ENCODE data around the gene ACOXL. TPM values are rescaled to one million over a fixed set of nuclear protein-coding genes. Genes with fewer than 3 reads are reported as not detected.

ACOXL gene
- polyA plus RNA-seq, 3 donors: 0.35 TPM; not detected in 2

DNA sequence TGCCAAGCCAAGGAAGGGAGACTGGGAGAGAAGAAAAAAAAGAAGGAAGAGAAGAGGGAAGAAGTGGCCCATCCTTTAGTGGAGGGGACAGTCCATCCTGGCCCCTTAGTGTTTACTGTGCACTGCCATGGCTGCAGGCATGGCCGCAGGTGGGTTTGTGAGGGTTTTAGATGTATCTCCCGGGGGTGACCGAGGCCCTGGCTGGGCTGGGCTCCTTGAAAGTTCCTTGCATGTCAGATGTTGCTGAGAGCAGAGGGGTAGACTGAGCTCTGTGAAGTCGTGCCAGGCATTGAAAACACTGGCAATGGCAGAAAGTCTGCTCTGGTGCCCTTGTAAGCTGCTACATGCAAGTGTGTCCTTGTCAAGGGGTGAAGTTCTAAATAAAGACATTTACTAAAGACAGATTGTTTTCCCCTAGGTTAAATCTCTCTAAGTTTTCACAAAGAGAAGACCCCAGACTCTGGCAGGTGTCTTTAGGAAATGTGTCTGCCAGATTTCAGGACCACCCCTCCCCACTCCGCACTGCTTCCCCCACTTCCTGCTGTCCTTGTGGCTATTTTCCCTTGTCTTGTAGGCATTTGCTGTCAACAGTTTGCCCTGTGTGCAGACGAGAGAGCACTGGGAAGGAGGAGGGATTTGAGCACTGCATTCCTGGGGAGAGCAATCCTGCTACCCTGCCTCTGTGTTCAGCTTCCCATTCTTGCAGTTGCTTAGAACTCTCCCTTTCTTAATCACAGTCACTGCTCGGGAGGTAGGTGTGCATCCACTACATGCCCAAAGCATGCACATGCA is 68.4 kb downstream of the ACOXL start:
- Histone ChIP-seq H4K20me1 (ENCODE audit: insufficient read depth, low read length) (no peaks in the 10 kb centered on the region), H3K9me3 (replicated peaks in 1 of 2; ENCODE audit: control insufficient read depth in 1 of 2, insufficient read depth in 1 of 2, low read length in 2 of 2) (peaks cover 0 to 9% of the 10 kb centered on the region in 2 donors), H3K79me2 (ENCODE audit: insufficient read depth, low read length) (no peaks in the 10 kb centered on the region), H3K27ac (ENCODE audit: low read depth in 1 of 2, low read length in 2 of 2) (no peak overlapping the region), H2AFZ (ENCODE audit: insufficient read depth, low read depth, low read length, poor library complexity, severe bottlenecking) (no peak overlapping the region), H3K4me1 (ENCODE audit: control insufficient read depth in 1 of 2, insufficient read depth in 2 of 2, low read length in 2 of 2) (peaks cover 0 to 6% of the 10 kb centered on the region in 2 donors), H3K27me3 (ENCODE audit: control insufficient read depth in 2 of 2, insufficient read depth in 2 of 2, low read length in 2 of 2) (peaks cover 16 to 29% of the 10 kb centered on the region in 2 donors), H3K4me3 (replicated peaks in 1 of 3; ENCODE audit: low read depth in 2 of 3, low read length in 3 of 3) (no peak overlapping the region), H3K36me3 (replicated peaks in 1 of 2; ENCODE audit: control insufficient read depth in 1 of 2, insufficient read depth in 2 of 2, low read length in 2 of 2) (no peaks in the 10 kb centered on the region), H3K9ac (ENCODE audit: insufficient read depth, low read length, poor library complexity, severe bottlenecking) (no peak overlapping the region), H3K4me2 (replicated peaks; ENCODE audit: extremely low read depth, low read length, poor library complexity, severe bottlenecking) (no peak overlapping the region)
- Mint-ChIP-seq H3K36me3 (no peaks in the 10 kb centered on the region), H3K27me3 (ENCODE audit: low read depth in 3 of 3) (peaks cover 22 to 45% (median 39%) of the 10 kb centered on the region in 3 donors), H3K9me3 (peaks cover 5 to 20% (median 14%) of the 10 kb centered on the region in 7 donors), H3K4me1 (peaks cover 10% of the 10 kb centered on the region), H3K4me3 (no peak overlapping the region), H3K27ac (no peak overlapping the region)
- DNase-seq: no peak
- WGBS (ENCODE audit: insufficient coverage): 91% methylated on average over 5 of the region's 7 CpGs
- TF ChIP-seq, protein P1, sequence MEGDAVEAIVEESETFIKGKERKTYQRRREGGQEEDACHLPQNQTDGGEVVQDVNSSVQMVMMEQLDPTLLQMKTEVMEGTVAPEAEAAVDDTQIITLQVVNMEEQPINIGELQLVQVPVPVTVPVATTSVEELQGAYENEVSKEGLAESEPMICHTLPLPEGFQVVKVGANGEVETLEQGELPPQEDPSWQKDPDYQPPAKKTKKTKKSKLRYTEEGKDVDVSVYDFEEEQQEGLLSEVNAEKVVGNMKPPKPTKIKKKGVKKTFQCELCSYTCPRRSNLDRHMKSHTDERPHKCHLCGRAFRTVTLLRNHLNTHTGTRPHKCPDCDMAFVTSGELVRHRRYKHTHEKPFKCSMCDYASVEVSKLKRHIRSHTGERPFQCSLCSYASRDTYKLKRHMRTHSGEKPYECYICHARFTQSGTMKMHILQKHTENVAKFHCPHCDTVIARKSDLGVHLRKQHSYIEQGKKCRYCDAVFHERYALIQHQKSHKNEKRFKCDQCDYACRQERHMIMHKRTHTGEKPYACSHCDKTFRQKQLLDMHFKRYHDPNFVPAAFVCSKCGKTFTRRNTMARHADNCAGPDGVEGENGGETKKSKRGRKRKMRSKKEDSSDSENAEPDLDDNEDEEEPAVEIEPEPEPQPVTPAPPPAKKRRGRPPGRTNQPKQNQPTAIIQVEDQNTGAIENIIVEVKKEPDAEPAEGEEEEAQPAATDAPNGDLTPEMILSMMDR (IDR thresholded peaks at IDR 0.05): no peak
- intact Hi-C loops (cut with micrococcal nuclease): no loop called here

DNA sequence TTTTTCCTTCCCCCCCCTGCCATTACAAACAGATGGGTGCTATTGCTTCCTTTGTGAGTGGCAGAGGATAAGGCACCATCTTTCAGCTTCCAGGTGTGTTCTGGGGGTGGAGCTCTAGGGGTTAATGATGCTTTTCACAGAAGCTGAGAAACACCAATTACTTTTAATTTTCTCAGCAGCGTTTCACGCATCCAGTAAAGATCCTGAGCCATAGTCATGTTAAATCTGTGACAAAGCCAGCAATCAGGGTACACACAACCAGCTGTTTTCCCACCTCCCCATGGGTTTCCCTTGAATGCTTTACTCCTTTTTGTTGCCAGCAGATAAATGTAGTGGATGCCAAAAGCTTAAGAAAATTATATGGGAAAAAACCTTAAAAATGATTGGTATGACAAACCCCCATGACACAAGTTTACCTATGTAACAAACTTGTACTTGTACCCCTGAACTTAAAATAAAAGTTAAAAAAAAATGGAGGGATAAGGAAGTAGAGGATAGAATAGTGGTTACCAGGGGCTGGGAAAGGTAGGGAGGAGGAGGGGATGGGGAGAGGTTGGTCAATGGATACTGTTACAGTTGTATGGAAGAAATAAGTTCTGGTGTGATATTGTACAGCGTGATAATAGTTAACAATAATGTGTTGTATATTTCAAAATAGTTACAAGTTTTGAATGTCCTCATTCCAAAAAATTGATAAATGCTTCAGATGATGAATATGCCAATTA is 70.0 kb downstream of the ACOXL start:
- peaks cover 16 to 31% of the 10 kb centered on the region in 2 donors for H3K27me3 ChIP-seq (ENCODE audit: control insufficient read depth in 2 of 2, insufficient read depth in 2 of 2, low read length in 2 of 2)
- TF ChIP-seq, protein P1 (IDR thresholded peaks at IDR 0.05): no peak
- H3K79me2 ChIP-seq (ENCODE audit: insufficient read depth, low read length): no peaks in the 10 kb centered on the region
- Mint-ChIP-seq H3K36me3 (no peaks in the 10 kb centered on the region), H3K27me3 (ENCODE audit: low read depth in 3 of 3) (peaks cover 21 to 52% (median 37%) of the 10 kb centered on the region in 3 donors), H3K27ac (no peak overlapping the region), H3K4me3 (peak overlapping the region in 1 of 2 donors; percentile 37), H3K4me1 (peaks cover 15% of the 10 kb centered on the region), H3K9me3 (peaks cover 5 to 20% (median 14%) of the 10 kb centered on the region in 7 donors)
- H3K4me3 ChIP-seq (replicated peaks in 1 of 3; ENCODE audit: low read depth in 2 of 3, low read length in 3 of 3): no peak overlapping the region
- H3K4me2 ChIP-seq (replicated peaks; ENCODE audit: extremely low read depth, low read length, poor library complexity, severe bottlenecking): no peak overlapping the region
- H2AFZ ChIP-seq (ENCODE audit: insufficient read depth, low read depth, low read length, poor library complexity, severe bottlenecking): no peak overlapping the region
- 92% methylated on average over 2 of the region's 3 CpGs for WGBS (ENCODE audit: insufficient coverage)
- no peak overlapping the region for H3K27ac ChIP-seq (ENCODE audit: low read depth in 1 of 2, low read length in 2 of 2)
- H3K36me3 ChIP-seq (replicated peaks in 1 of 2; ENCODE audit: control insufficient read depth in 1 of 2, insufficient read depth in 2 of 2, low read length in 2 of 2): no peaks in the 10 kb centered on the region
- peaks cover 0 to 6% of the 10 kb centered on the region in 2 donors for H3K4me1 ChIP-seq (ENCODE audit: control insufficient read depth in 1 of 2, insufficient read depth in 2 of 2, low read length in 2 of 2)
- no peaks in the 10 kb centered on the region for H4K20me1 ChIP-seq (ENCODE audit: insufficient read depth, low read length)
- H3K9me3 ChIP-seq (replicated peaks in 1 of 2; ENCODE audit: control insufficient read depth in 1 of 2, insufficient read depth in 1 of 2, low read length in 2 of 2): peaks cover 0 to 9% of the 10 kb centered on the region in 2 donors
- DNase-seq: no peak
- intact Hi-C loops (cut with micrococcal nuclease): no loop called here
- no peak overlapping the region for H3K9ac ChIP-seq (ENCODE audit: insufficient read depth, low read length, poor library complexity, severe bottlenecking)
